Ureter (tissue), 1 donor: ENCODE results near the gene DYRK1A. TPM values are rescaled to one million over a fixed set of nuclear protein-coding genes. Genes with fewer than 3 reads are reported as not detected.

Experiments
- DNase-seq: peaks from one replicate; pipeline ENCODE4 v3.0.0-alpha.2; 2020; ENCODE audit warnings: low spot score
- total RNA-seq: library from RNA; stranded (reverse); gene quantifications from one replicate; pipeline ENCODE4 v1.2.4, GENCODE V29; 2023
- donor health status: DM: yes; HTN: yes; CAD: no.

DYRK1A gene
- total RNA-seq, 1 donor from 2014 or later = 97.0 TPM

DNA sequence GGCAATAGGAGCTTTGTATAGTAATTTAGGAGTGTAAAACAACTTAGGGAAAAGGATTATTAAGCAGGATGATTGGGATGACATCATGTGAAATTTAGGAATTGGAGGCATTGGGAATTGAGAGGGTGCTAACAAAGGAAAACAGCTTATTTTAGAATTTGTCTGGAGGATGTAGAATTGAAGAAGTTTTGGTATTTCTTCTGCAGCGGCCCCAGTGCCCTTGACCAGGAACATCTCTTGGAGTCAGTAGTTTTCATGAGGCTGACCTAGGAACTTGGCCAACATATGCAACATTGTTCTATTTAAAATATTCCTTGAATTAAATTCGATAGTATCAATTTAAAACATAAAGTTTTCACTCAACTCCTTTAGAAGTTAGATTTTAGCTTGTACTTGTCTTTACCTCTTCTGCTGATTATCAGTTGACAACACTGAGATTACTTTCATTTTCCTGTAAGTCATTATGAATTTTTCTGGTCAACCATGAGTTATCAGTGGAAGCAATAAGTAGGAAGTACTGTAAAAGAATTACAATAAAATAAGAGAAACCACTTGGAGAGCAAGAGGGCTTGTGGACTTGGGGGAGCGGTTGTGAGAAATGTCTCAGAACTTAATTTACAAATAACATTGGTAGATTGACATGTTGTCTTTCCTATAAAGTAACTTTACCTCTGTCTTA lies 52.8 kb downstream of the DYRK1A start:
- no peak for DNase-seq

DNA sequence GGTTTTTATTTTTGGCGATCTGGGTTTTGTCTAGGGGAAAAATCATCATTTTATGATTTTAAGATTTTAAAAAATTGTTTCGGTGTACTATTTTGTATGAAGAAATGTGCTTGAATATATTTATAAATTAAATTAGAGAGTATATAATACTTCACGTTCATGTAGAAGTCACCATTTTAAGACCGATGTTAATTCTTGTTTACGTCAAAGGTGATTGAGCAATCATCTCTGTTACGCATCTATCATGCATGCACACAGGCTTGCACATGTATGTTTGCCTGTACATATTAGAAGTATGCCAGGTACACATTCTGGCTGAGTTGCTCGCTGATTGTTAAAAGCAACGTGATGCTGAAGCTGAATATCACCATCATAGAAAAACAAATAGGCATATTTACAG lies 54.7 kb downstream of the DYRK1A start:
- DNase-seq = no peak

DNA sequence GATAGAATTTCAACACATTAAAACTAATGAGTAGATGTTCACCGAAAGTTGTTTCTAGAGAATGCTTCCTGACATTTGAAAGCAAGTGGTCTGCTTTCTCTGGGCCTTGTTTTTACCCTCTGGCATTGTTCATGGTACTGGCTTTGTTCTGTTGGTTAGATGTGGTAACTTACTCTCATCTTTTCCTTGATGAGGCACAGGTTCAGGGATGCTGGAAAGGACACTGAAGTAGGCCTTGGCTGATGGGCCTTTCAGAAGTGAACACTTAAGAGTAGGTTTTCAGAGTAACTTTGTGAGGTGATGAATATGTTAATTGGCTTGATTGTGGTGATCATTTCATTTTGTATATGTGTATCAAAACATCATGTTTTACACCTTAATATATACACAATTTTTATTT lies 55.8 kb downstream of the DYRK1A start:
- no peak for DNase-seq

DNA sequence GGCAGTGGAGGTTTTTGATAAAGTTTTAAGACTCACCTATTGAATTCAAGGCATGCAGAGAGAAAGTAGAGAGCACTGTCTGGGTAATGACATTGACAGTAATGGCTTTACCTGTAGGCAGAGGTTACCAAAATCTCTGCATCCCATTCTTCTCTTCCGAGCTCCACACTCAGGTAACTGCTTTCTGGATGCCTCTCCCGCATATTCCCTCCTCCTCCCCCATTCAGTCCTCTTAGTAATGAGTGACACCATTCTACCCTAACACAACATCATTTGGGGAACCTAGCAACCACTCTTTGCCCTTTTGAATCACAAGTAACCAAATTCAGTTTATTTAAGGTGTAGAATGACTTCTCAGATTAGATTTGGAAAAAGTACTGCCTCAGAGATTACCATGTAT lies 56.5 kb downstream of the DYRK1A start:
- no peak for DNase-seq

DNA sequence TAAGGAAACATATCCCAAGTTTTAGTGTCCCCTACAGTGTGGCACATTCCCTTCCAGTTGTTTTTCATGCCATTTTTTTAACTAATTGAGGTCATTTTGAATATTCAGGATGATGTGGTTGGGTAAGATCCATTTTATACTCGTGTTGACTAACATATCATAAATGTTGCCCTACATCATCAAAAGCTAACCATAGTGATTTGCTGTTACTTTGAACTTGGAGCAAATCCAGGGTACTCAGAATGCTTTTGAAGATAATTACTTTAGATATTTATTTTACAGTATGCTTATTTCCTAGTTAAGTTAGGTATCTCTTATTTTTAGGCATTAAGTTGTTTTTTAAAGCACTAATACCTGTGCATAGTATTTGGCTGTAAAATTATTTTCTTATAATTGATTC lies 57.8 kb downstream of the DYRK1A start:
- no peak for DNase-seq

DNA sequence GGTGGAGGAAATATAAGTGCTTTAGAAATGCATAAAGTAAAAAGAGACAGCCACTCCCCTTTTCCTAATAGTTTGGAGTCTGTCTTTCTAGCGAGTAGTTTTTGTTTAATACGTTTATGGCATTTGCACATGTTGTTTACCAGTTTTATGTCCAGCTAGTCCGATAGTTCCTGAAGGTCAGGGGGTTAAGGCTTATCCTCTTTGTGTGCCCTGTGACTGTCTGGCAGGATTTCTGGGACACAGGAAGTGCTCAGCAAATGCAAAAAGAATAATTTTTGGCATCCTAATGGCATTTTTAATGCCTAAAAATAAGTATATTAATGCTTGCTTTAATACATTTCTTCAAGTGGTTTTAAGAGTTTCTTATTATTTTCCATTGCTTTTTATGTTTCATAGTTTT lies 58.4 kb downstream of the DYRK1A start:
- DNase-seq = no peak

DNA sequence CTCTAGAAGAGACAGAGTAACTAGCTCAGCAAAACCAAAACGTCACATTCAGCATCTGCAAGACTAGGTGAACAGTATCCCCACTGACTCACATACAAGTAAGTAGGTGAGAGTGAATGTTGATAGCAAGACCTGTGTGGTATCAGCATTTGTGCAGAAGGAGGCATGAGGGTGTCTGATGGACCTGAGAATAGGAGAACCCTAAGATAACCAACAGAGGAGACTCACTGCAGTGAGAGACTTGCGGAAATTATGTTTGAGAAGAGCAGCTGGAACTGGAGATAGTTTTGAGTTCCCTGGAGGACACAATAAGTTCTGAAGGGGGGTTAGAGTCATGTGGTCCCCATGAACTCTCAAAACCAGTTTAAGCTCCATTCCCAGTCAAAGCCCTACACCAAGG lies 59.1 kb downstream of the DYRK1A start:
- DNase-seq = no peak

DNA sequence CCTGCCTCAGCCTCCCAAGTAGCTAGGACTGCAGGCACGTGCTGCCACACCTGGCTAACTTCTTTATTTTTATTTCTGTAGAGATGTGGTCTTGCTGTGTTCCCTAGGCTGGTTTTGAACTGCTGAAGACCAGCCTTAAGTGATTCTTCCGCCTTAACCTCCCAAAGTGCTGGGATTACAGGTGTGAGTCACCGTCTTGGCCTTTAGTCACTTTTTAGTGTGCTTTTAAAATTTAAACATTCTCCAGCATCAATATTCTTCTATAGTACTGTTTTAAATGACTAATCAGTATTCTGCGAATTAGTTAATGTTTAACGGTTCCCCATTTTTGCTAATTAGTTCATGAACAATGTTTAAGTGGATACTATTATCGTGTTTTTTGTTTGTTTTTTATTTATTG lies 60.6 kb downstream of the DYRK1A start:
- no peak for DNase-seq

DNA sequence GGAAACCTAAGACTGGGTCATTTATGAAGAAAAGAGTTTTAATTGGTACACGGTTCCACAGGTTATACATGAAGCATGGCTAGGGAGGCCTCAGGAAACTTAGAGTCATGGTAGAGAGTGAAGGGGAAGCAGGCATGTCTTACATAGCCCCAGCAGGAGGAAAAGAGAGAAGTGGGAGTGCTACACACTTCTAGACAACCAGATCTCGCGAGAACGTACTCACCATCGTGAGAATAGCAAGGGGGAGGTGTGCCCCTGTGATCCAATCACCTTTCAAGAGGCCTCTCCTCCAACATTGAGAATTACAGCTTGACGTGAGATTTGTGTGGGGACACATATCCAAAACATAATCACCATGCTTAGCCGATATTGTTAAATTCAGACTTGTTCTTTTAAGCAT lies 62.8 kb downstream of the DYRK1A start:
- DNase-seq = no peak

DNA sequence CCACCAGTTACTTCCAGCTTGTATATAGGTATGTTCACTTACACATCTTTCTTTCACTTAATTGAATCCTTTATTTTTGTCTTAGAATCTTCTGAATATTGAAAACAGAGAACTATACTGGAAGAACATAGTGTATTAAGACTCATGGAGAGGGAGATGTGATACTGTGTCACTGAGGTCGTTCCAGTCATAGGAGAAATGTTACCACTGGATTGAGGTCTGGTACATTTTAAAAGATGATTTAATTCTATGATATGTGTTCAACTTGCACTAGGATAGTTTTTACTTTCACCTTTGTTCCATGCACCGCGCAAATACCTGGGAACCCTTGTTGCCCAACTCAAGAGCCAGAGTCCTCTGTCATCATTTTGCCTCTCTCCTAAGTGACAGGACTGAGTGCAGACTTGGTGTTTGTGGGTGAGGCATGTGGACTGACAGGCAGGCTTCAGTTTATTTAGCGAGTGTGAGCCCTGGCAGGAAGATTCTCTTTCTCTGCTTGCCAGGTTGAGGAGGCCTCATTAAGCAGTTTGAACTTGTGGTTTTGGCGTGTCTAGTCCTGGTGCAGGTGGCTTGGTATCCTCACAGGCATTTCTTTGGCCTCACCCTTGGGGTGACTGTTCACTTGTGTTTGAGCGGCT lies 63.7 kb downstream of the DYRK1A start:
- no peak for DNase-seq

DNA sequence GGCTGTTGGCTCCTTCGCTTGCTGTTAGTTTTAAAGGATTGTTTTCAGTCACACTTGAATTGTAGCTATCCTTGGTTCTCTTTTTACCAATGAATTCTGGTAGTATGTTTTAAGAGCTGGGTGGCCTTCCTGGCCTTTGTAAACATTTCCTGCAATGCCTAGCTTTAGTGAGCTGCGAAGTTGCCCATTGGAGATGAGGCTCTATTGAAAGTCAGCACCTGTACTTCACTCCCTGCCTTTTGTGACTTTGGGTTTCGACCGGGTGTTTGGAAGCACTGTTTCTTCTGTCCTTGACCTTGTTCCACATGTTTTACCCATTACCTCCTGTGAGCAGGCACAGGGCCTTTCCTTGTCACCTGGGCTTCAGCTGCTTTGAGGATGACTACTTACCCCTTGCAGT lies 64.7 kb downstream of the DYRK1A start:
- DNase-seq = no peak

DNA sequence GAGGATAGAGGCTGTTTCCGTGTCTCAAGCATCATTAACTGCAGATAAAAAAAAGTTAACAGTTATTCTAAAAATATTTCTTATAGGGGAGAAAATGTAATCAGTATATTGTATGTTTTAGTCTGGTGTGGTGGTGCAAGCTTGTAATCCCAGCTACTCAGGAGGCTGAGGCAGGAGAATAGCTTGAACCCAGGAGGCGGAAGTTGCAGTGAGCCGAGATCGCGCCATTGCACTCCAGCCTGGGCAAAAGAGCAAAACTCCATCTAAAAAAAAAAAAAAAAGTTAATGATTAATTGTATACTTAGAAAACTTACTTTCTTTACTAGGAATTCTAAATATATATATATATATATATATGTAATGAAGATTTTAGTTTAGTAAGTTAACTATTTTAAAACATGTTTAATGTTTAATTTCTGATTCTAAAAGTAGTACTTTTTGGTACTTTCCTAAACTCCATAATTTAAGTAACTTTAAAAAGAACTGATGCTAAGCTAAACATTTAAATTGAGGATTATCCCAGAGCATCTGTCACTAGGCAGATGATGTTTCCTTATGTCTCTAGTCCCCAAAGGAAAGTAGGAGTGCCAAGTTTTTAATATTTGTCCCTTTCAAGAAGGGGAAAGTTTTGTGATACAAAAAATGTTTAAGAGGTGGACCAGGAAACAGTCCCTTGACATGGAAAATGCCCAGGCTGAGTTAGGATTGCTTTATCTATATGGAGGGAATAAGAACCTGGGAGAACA lies 66.3 kb downstream of the DYRK1A start:
- DNase-seq = no peak

DNA sequence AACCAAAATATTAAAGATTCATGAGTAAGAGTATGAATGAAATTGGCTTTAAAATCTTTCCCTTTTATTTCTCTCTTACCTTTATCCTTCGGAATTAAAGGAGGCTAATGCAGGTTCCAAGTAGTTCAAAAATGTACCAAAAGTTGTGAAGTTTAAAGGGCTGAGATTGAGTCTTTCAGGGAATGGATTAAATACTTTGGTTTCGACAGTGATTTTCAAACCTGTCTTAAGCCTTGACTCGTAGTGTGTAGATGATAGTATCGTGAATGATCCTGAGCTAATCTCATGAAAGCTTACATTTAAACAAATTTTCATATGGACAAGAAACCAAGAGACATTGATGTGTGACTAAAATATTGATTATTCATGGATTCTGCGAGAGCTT lies 66.9 kb downstream of the DYRK1A start:
- no peak for DNase-seq

DNA sequence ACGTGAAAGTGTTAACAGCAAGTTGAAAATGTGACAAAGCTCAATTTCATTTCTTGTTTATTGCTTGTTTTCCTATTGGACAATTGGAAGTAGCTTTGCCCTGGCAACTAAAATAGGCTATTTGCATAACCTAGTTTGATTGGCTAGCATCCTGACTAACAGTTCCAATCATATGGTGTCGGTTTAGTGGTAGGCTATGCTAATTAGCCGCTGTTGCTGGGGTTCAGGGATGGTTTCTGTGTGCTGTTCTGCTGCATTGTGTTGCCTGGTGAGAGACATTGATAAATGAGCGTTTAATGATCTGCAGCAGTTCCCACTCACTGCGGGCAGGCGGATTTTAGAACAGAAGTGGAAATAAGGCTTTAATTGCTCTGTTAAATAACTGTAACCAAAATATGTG lies 68.5 kb downstream of the DYRK1A start:
- no peak for DNase-seq

DNA sequence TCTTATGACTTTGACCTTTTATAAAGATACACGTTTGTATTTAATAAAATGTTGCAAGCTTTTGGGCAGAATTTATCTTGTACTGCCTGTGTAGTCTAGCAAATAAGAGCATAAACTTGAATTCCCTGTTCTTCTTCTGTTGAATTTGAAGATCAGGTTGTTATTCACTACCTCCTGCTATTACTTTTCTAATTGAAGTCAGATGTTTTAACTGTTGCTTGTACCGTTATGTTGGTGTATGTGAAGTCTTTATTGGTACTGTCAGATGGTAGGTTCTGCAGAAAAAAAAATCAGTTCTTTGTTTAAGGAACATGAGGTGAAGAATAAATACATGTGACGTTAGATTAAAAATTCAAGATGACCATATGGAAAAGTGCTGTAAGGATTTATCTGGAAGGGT lies 69.1 kb downstream of the DYRK1A start:
- no peak for DNase-seq

DNA sequence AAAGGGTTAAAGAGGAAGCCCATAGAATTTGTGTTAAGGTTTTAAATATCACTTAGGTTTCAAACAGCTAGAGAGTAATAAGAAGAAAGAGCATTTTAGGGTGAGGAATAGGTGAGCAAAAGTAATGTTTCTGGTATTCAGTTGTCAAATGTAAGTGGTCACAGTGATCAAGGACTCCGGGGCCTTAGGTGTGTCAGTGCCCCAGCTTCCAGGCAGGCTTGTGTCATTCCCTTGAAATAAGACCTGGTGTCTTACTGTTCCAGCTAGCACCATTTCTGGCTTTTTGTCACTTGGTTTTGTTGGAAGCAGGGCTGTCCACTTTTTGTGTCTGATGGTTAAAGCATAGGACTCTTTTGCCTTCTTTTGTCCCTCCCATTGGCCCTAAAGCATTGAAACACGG lies 69.6 kb downstream of the DYRK1A start:
- no peak for DNase-seq

DNA sequence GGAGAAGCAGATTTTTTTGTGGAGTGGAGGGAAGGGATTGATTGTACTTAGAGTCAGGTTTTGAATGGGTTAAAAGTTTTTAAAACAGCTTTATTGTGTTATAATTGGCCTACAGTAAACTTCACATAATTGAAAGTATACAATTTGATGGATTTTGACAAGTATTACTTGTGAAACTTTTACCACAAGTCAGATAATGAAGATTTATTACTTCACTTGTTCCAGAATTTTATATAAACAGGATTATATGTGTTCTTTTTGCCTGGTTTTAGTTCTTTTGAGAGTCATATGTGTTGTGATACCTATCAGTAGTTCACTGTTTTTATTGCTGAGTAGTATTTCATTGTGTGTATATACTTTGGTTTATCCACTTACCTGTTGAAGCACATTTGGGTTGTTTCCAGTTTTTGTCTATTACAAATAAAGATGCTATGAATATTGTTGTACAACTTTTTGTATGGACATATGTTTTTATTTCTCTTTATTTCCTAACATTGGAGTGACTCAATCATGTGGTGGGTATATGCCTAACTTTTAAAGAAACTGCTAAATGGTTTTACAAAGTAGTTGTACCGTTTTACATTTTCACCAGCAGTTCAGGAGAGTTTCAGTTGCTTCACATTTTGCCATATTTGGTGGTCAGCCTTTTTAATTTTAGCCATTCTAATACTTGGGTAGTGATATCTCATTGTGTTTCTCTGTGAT lies 71.0 kb downstream of the DYRK1A start:
- DNase-seq = no peak

DNA sequence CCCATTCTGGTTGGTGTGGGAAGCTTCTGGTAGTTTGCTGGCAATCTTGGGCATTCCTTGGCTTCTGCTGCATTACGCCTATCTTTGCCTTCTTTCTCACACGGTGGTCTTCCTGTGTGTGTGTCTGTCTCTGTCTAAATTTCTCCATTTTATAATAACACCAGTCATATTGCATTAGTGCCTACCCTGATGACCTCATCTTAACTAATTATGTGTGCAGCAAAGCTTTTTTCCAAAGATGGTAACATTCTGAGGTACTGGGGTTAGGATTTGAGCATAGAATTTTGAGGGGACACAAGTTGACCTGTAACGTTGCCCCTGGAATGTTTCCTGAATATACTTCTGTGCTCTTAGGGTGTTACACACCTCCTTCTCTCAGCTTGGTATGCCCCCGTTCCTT lies 77.1 kb downstream of the DYRK1A start:
- DNase-seq = no peak

DNA sequence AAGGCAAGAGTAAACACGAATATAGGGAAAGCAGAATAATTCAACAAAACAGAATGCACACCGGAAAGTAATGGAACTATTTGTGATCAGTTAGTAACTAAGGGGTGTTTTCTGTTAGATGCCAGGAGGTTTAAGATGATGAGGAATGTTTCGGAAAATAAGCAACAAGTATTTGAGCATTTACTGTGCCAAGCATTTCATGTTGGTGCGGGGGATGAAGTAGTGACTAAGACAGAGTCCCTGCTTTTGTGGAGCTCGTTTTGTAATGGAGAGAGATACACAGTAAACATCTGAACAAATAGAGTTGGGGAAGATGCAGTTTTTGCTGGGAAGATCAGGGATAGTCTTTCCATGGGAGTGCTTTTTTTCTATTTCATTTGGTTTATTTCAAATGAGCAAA lies 78.7 kb downstream of the DYRK1A start:
- DNase-seq = no peak

DNA sequence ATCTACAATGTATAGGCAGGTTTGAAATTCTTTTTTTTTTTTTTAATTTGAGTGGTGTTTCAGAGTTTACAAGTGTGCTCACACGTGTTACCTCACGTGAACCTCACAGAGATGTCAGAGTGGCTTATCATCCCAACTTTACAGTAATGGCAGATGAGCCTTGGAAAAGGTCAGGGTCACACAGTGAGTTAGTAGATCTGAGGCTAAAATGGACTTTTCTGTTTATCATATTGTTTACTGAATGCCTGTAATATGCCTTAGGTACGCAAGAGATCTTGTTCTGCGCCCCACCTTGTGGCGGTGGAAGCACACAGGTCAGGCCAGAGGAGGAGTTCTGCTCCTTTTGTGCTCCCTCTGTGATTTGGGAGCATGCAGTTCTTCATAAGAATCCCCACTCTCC lies 80.0 kb downstream of the DYRK1A start:
- no peak for DNase-seq

DNA sequence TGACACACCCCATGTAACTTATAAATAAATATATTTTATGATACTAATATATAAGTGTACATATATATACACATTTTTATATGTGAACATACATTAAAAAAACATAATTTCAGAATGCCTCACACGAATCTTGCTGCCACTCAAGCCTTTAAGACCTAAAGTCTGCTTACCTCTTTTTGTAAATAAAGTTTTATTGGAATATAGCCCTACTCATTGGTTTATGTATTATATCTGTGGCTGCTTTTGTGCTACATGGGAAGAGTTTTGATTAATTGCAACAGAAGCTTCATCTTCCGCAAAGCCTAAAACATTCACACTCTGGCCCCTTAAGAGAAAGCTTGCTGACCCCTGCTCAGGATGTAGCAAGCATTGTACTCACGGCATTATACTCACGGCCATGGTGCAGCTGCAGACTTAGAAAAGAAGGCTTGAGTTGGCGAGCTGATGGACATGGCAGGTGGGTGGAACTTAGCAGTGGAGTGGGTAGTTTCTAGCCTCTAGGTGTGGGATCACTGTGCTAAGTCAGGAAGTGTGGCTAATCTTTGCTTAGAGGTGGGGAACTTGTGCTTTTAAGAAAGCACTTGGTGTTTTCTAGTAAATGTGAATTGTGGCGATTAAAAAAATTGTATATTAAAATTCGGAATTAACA lies 80.8 kb downstream of the DYRK1A start:
- DNase-seq = no peak

DNA sequence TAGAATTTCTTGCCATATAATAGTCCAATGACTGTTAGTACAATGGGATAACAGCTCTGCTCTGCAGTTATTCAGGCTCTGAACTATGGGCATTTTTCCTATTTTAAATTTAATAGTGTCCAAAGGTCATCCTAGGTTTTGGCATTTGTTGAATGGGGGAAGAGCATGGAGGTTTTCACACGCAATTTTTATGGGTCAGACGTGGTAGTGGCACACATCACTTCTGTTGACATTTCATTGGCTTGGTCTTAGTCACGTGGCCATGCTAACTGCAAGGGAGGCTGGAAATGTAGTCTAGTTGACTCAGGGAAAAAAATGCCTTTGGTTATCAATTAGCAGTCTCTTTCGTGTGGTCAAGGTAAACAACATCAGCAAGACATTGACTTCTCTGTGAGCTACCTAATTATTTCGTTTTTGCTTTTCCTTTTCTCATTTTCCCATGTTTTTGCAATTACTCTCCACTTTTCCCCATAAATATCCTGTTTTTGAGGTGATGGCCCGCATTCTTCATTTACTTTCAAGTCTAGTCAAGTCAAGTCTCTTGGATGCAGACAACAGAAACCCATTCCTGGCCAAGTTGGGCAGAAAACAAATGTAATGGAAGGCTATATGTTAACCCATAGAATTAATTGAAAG lies 82.8 kb downstream of the DYRK1A start:
- DNase-seq = no peak
